ENCODE measurements around the gene RPH3AL. TPM values are rescaled to one million over a fixed set of nuclear protein-coding genes. Genes with fewer than 3 reads are reported as not detected.

RPH3AL gene
- total RNA-seq, 1 donor from 2014 or later = 22.3 TPM

GRCh38 chr17:327971-328370, 24.6 kb downstream of the RPH3AL start:
- DNase-seq = no peak
- H3K27ac Mint-ChIP-seq (ENCODE audit: unreplicated experiment) = no peak overlapping the region
- H3K27me3 Mint-ChIP-seq (ENCODE audit: unreplicated experiment) = peaks cover 3% of the 10 kb centered on the region
- H3K36me3 Mint-ChIP-seq (ENCODE audit: unreplicated experiment) = no peaks in the 10 kb centered on the region
- no peak overlapping the region for H3K4me3 Mint-ChIP-seq (ENCODE audit: unreplicated experiment)
- H3K9me3 Mint-ChIP-seq (ENCODE audit: unreplicated experiment) = peaks cover 6% of the 10 kb centered on the region
- peaks cover 22% of the 10 kb centered on the region for H3K4me1 Mint-ChIP-seq (ENCODE audit: low read depth, unreplicated experiment)
- TF ChIP-seq, protein P1, sequence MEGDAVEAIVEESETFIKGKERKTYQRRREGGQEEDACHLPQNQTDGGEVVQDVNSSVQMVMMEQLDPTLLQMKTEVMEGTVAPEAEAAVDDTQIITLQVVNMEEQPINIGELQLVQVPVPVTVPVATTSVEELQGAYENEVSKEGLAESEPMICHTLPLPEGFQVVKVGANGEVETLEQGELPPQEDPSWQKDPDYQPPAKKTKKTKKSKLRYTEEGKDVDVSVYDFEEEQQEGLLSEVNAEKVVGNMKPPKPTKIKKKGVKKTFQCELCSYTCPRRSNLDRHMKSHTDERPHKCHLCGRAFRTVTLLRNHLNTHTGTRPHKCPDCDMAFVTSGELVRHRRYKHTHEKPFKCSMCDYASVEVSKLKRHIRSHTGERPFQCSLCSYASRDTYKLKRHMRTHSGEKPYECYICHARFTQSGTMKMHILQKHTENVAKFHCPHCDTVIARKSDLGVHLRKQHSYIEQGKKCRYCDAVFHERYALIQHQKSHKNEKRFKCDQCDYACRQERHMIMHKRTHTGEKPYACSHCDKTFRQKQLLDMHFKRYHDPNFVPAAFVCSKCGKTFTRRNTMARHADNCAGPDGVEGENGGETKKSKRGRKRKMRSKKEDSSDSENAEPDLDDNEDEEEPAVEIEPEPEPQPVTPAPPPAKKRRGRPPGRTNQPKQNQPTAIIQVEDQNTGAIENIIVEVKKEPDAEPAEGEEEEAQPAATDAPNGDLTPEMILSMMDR (IDR thresholded peaks at IDR 0.05; ENCODE audit: partially characterized antibody, unreplicated experiment) = no peak

DNA sequence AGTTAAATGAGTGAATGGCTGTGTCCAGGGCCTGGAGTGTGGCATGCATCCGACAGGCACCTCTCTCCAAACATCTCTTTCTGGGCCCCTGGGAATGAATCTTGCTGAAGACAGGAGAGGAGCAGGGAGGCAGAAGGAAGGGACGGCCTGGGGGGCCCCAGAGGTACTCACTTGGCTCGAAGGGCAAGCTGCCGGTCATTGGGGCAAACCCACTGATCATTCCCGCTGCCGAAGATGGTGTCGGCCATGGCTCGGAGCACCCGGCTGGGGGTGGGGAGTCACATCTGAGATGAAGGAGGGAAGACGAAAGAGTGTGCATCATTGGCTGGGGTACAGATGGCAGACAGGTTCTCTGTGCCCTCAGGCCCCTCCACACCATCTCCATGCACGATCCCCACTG, 25.3 kb downstream of the RPH3AL start:
- Mint-ChIP-seq H3K27me3 (ENCODE audit: unreplicated experiment) (peaks cover 8% of the 10 kb centered on the region), H3K9me3 (ENCODE audit: unreplicated experiment) (peaks cover 9% of the 10 kb centered on the region), H3K4me1 (ENCODE audit: low read depth, unreplicated experiment) (peaks cover 28% of the 10 kb centered on the region), H3K27ac (ENCODE audit: unreplicated experiment) (no peak overlapping the region), H3K36me3 (ENCODE audit: unreplicated experiment) (no peaks in the 10 kb centered on the region), H3K4me3 (ENCODE audit: unreplicated experiment) (no peak overlapping the region)
- no peak for DNase-seq
- TF ChIP-seq, protein P1 (IDR thresholded peaks at IDR 0.05; ENCODE audit: partially characterized antibody, unreplicated experiment) = no peak

DNA sequence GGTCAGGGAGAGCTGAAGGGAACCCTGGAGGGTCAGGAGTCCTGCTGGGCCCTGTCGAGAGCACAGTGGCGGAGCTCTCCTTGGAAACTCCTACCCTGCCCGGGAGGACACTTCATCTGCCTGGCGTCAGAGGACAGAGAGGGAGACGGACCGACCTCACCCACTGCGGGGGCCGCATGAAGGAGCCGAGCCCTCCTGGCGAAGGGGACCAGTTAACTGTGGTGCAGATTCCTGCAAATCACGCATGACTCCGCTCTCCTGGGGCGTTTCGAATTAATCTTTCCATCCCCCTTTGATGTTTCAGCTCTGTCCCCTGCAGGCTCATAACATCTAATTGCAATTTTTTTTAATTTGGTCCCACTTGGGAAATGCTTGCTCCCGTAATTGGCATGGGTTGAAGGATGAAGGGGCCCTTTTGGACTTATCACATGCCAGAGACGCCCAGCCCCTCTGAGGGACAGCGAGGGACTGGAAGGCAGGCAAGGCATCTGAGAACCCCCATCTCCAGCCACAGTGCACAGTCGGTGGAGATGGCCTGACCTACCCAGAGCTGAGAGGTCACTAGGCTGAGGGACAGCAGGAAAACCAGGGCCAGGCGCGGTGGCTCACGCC, 26.5 kb downstream of the RPH3AL start:
- peaks cover 12% of the 10 kb centered on the region for H3K9me3 Mint-ChIP-seq (ENCODE audit: unreplicated experiment)
- TF ChIP-seq, protein P1 (IDR thresholded peaks at IDR 0.05; ENCODE audit: partially characterized antibody, unreplicated experiment) = no peak

DNA sequence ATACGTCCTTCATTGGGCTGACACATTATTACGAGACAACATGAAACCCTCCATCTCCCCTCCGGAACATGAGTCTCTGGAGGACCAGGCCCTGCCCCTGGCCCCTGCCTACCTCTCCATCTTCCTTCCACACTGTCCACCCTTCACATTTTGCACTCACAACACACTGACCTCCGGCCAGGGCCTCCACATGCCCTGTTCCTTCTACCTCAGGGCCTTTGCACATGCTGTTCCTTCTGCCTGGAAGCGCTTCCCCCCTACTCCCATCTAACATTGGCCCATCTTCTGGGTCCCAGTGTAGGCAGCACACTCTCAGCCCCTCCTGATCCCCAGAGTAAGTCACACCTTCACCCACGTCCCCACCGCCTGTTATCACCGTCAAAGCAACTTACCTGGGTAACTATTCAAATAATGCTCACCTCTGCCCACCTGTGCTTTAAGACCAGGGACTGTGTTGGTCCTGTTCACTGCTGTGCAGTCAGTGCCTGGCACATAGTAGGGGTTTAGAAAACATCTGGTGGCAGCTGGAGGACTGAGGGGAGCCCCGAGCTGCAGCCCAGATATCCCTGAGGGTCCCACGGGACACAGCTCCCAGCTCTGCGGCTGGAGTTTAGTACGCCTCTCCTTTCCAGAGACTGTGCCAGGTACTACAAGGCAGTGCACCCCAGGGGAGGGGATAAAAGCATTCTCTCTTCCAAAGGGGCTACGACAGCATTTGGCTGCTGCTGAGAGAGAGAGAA, 27.2 kb downstream of the RPH3AL start:
- no peak overlapping the region for H3K27ac Mint-ChIP-seq (ENCODE audit: unreplicated experiment)
- H3K4me1 Mint-ChIP-seq (ENCODE audit: low read depth, unreplicated experiment) = peaks cover 26% of the 10 kb centered on the region
- TF ChIP-seq, protein P1 (IDR thresholded peaks at IDR 0.05; ENCODE audit: partially characterized antibody, unreplicated experiment) = no peak
- H3K27me3 Mint-ChIP-seq (ENCODE audit: unreplicated experiment) = peaks cover 9% of the 10 kb centered on the region
- peak overlapping the region; percentile 25 for H3K4me3 Mint-ChIP-seq (ENCODE audit: unreplicated experiment)
- H3K36me3 Mint-ChIP-seq (ENCODE audit: unreplicated experiment) = no peaks in the 10 kb centered on the region
- DNase-seq = no peak
- peaks cover 14% of the 10 kb centered on the region for H3K9me3 Mint-ChIP-seq (ENCODE audit: unreplicated experiment)

More for the DNA sequence above, 26.5 kb downstream of the RPH3AL start:
- no peak for DNase-seq
- Mint-ChIP-seq H3K36me3 (ENCODE audit: unreplicated experiment) (no peaks in the 10 kb centered on the region), H3K4me3 (ENCODE audit: unreplicated experiment) (no peak overlapping the region), H3K27ac (ENCODE audit: unreplicated experiment) (no peak overlapping the region), H3K4me1 (ENCODE audit: low read depth, unreplicated experiment) (peaks cover 30% of the 10 kb centered on the region), H3K27me3 (ENCODE audit: unreplicated experiment) (peaks cover 9% of the 10 kb centered on the region)
